Caco-2 (cell line): Measurements from ENCODE around the gene BICRAL. TPM values are rescaled to one million over a fixed set of nuclear protein-coding genes. Genes with fewer than 3 reads are reported as not detected.
"Not testable (repeated sequence)": the region's sequence is repeated elsewhere in the genome, so short reads cannot be mapped to it uniquely, and the experiment has no call there.

ENCODE experiments used
- BruUV-seq: library from RNA; stranded (reverse); fragments of 400-500 nt; replicated peaks from 2 replicates; lab custom pipeline; 2021; lab: Mats Ljungman, UMichigan
- CTCF ChIA-PET: fragments of 300-600 bp; sonication (Branson Sonifier 250); formaldehyde crosslinking; loops from one replicate; lab custom pipeline; 2022; ENCODE audit warnings: antibody characterized with exemption; lab: Charles Lee
- POLR2A ChIA-PET: fragments of 300-600 bp; sonication (Branson Sonifier 250); formaldehyde crosslinking; loops from one replicate; lab custom pipeline; 2022; ENCODE audit warnings: antibody characterized with exemption; lab: Charles Lee
- DNase-seq, 2 experiments: peaks; one replicate each; pipeline versions ENCODE4 v3.0.0 to v3.0.0-alpha.2; 2020 to 2022
- H3K27me3 ChIP-seq: replicated peaks from 2 replicates; pipeline ENCODE4 v1.6.0; 2011; ENCODE audit warnings: low read length; ENCODE audit not compliant: control insufficient read depth, insufficient read depth
- H3K36me3 ChIP-seq: 2 replicates; pipeline ENCODE4 v1.5.1; 2011; ENCODE audit warnings: low read length; ENCODE audit not compliant: control insufficient read depth, insufficient read depth
- H3K4me1 ChIP-seq: fragments of 250-450 bp; sonication (Bioruptor Pico); 2 replicates; pipeline ENCODE4 v1.5.1; 2020; ENCODE audit warnings: mild to moderate bottlenecking
- H3K4me3 ChIP-seq: 2 replicates; pipeline ENCODE4 v1.5.1; 2011; ENCODE audit warnings: low read depth, mild to moderate bottlenecking, control low read depth, low read length
- H3K9me3 ChIP-seq: fragments of 250-450 bp; sonication (Bioruptor Pico); 2 replicates; pipeline ENCODE4 v1.5.1; 2020; ENCODE audit warnings: mild to moderate bottlenecking, moderate library complexity
- H3K27ac Mint-ChIP-seq: one replicate; pipeline ENCODE4 v1.8.0; 2022; ENCODE audit warnings: mixed read lengths; ENCODE audit not compliant: unreplicated experiment
- H3K27me3 Mint-ChIP-seq: one replicate; pipeline ENCODE4 v1.8.0; 2022; ENCODE audit warnings: mixed read lengths; ENCODE audit not compliant: insufficient read depth, unreplicated experiment
- H3K36me3 Mint-ChIP-seq: one replicate; pipeline ENCODE4 v1.8.0; 2022; ENCODE audit warnings: mild to moderate bottlenecking, mixed read lengths; ENCODE audit not compliant: insufficient read depth, unreplicated experiment
- H3K4me1 Mint-ChIP-seq: one replicate; pipeline ENCODE4 v1.8.0; 2022; ENCODE audit warnings: low read depth, mixed read lengths; ENCODE audit not compliant: unreplicated experiment
- H3K4me3 Mint-ChIP-seq: one replicate; pipeline ENCODE4 v1.8.0; 2022; ENCODE audit warnings: mild to moderate bottlenecking, moderate library complexity, mixed read lengths; ENCODE audit not compliant: unreplicated experiment
- H3K9me3 Mint-ChIP-seq: one replicate; pipeline ENCODE4 v1.8.0; 2022; ENCODE audit warnings: mixed read lengths; ENCODE audit not compliant: unreplicated experiment
- intact Hi-C: fragments of 100-400 bp; cut with micrococcal nuclease; formaldehyde crosslinking; loops from one replicate; pipeline ENCODE4 v1.10.0; 2022; ENCODE audit not compliant: unreplicated experiment
- total RNA-seq: library from RNA; stranded (reverse); gene quantifications from 2 replicates; pipeline ENCODE4 v1.2.3, GENCODE V29; 2022
- TF ChIP-seq, protein P1 (sequence below), 2 experiments: fragments of 200-600 bp in 1 of 2; IDR thresholded peaks; 1 replicate in 1 of 2; 2 replicates in 1 of 2; pipeline versions ENCODE4 v1.5.1 to v1.8.0; 2011 to 2022; ENCODE audit warnings: antibody characterized with exemption in 1 of 2, control low read depth in 1 of 2, inconsistent platforms in 1 of 2, low read depth in 1 of 2, low read length in 1 of 2, mild to moderate bottlenecking in 1 of 2, moderate library complexity in 1 of 2; ENCODE audit not compliant: insufficient read depth in 1 of 2, severe bottlenecking in 1 of 2, unreplicated experiment in 1 of 2

Gene BICRAL
- total RNA-seq, 1 experiment from 2014 or later: 5.3 TPM

DNA sequence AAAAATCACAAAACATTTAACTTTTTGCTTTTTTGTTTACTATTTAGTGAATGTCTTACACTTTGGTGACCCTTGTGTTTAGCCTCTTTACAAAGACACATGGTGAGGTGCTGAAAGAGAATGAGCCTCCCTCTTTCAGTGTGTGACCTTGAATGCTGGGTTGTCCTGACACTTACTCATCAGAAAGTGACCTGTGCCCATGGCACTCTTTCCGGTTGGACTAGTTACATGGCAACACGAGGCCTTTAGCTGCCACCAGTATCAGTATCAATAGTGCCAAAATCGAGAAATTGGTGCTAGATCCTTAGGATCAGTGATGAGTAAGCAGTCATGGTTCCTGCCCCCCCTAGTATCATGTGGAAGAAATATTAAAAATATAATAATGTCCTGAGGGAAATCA lies 95.8 kb downstream of the BICRAL start:
- Mint-ChIP-seq H3K27ac (no peak overlapping the region), H3K36me3 (peaks cover 27% of the 10 kb centered on the region), H3K4me1 (no peaks in the 10 kb centered on the region), H3K27me3 (no peaks in the 10 kb centered on the region), H3K9me3 (no peaks in the 10 kb centered on the region), H3K4me3 (no peak overlapping the region)
- Histone ChIP-seq H3K4me1 (no peaks in the 10 kb centered on the region), H3K27me3 (no peaks in the 10 kb centered on the region), H3K36me3 (no peaks in the 10 kb centered on the region), H3K4me3 (no peak overlapping the region), H3K9me3 (no peaks in the 10 kb centered on the region)
- CTCF ChIA-PET: no interaction called here
- DNase-seq: no peak
- POLR2A ChIA-PET: no interaction called here
- TF ChIP-seq, protein P1, sequence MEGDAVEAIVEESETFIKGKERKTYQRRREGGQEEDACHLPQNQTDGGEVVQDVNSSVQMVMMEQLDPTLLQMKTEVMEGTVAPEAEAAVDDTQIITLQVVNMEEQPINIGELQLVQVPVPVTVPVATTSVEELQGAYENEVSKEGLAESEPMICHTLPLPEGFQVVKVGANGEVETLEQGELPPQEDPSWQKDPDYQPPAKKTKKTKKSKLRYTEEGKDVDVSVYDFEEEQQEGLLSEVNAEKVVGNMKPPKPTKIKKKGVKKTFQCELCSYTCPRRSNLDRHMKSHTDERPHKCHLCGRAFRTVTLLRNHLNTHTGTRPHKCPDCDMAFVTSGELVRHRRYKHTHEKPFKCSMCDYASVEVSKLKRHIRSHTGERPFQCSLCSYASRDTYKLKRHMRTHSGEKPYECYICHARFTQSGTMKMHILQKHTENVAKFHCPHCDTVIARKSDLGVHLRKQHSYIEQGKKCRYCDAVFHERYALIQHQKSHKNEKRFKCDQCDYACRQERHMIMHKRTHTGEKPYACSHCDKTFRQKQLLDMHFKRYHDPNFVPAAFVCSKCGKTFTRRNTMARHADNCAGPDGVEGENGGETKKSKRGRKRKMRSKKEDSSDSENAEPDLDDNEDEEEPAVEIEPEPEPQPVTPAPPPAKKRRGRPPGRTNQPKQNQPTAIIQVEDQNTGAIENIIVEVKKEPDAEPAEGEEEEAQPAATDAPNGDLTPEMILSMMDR (IDR thresholded peaks at IDR 0.05; ENCODE audit: insufficient read depth in 1 of 2, low read depth in 1 of 2, low read length in 1 of 2, severe bottlenecking in 1 of 2, unreplicated experiment in 1 of 2): no peak
- intact Hi-C loops: loop anchor here (1.0 to 5.0 kb wide), 3 partner anchors 151 to 315 kb away; partner anchors contain the start of gene UBR2
- BruUV-seq: no TSS peak

DNA sequence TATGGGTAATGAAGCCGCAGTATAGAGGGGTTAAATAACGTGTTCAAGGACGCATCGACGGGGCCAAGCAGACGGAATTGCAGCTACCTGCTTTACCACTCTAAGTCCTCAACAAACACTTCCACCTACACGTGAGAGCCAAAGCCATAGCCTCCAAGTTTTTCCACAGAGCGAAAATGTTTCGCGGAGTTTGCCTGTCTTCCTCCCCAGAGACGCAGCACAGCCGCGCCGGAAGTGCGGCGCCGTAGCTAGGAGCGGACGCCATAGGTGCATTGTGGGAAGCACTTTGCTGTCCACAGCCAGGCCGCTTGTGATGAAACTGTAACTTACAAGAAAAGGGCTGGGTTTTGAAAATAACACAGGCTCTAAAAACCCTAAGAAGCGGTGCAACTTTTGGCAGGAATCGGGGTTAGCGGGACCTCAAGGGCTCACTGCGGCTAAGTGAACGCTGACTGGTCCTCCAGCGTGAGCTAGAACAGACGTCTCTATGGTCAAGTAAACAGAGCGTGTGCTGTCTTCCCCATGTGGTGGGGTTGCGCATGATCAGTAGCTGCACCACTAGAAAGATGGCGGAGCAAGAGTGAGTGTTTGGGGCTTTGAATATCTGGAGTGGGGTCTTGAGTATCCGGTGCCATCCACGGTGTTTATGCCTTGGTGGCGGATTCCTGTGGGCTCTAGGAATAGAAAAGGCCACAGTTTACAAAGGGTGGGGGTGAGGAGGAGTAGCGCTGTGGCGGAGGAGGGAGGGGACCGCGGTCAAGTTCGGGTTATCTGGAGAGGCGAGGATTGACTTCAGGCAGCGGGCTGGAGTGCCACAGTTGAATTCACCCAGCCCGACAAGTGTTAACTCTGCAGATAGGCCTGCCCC lies 97.8 kb downstream of the BICRAL start, which contains the start of gene RPL7L1:
Gene RPL7L1, plus strand, starts transcription at position 245 of the 868 bp plus-strand sequence. Its CDS starts 295 bp downstream, at position 540.
- H3K27ac Mint-ChIP-seq: peak within 1 kb of the TSS; percentile 100
- Histone ChIP-seq H3K36me3 (peaks cover 7% of the 10 kb centered on the region), H3K4me3 (peak within 1 kb of the TSS; percentile 75), H3K4me1 (no peaks in the 10 kb centered on the region), H3K9me3 (no peaks in the 10 kb centered on the region), H3K27me3 (no peaks in the 10 kb centered on the region)
- no peaks in the 10 kb centered on the region for H3K4me1 Mint-ChIP-seq
- peak within 1 kb of the TSS; percentile 94 for H3K4me3 Mint-ChIP-seq
- H3K9me3 Mint-ChIP-seq: no peaks in the 10 kb centered on the region
- CTCF ChIA-PET: interaction anchor here (0.6 to 1.9 kb wide), 4 partner anchors 11 to 218 kb away, joined by 3 to 9 read pairs (median 4); a partner anchor contains a TSS
- peak; percentile 83 to 85 for DNase-seq
- TF ChIP-seq, protein P1 (IDR thresholded peaks at IDR 0.05; ENCODE audit: insufficient read depth in 1 of 2, low read depth in 1 of 2, low read length in 1 of 2, severe bottlenecking in 1 of 2, unreplicated experiment in 1 of 2): no peak
- no peaks in the 10 kb centered on the region for H3K27me3 Mint-ChIP-seq
- POLR2A ChIA-PET: interaction anchor here (0.9 to 1.3 kb wide), 7 partner anchors 11 to 316 kb away, joined by 4 to 26 read pairs (median 7); partner anchors contain the start of genes BICRAL, CNPY3, KLHDC3 and MEA1
- BruUV-seq: TSS peak; percentile 97
- H3K36me3 Mint-ChIP-seq: peaks cover 44% of the 10 kb centered on the region
- intact Hi-C loops: loop anchor here (1.0 to 5.0 kb wide), 4 partner anchors 11 to 317 kb away; partner anchors contain the start of genes BICRAL, TBCC and UBR2

DNA sequence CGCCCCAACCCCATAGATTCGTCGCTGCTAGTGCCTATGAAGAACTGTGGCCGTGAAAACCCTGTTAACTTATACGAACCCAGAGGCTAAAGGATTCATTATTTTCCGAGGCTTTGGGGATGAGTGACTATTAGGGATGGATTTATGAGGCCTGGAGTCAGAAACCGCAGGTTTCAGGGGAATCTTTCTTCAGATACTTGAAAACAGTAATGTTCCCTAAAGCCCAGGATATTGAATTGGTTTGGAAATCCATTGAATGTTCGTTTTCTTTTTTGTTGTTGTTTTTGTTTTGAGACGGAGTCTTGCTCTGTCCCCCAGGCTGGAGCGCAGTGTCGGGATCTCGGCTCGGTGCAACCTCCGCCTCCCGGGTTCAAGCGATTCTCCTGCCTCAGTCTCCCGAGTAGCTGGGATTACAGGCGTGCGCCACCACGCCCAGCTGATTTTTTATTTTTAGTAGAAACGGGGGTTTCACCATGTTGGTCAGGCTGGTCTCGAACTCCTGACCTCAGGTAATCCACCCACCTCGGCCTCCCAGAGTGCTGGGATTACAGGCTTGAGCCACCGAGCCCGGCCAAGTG lies 98.5 kb downstream of the BICRAL start:
- peaks cover 51% of the 10 kb centered on the region for H3K36me3 Mint-ChIP-seq
- not testable (repeated sequence) for H3K36me3 ChIP-seq

DNA sequence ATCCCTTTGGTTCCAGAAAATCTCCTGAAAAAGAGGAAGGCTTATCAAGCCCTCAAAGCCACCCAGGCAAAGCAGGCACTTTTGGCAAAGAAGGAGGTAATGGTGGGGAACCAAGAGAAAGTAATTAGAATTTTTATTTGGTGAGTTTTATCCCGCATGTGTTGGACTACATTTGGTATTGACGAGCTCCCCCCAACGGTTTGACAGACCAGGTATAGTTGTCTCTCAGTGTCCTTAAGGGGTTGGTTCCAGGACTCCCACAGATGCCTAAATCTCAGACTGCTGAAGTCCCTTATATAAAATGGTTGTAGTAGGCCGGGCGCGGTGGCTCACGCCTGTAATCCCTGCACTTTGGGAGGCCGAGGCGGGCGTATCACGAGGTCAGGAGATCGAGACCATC lies 99.0 kb downstream of the BICRAL start:
- H3K9me3 ChIP-seq, H3K4me1 Mint-ChIP-seq, CTCF ChIA-PET, H3K36me3 ChIP-seq, H3K9me3 Mint-ChIP-seq, H3K27me3 ChIP-seq, H3K4me1 ChIP-seq, POLR2A ChIA-PET, DNase-seq, intact Hi-C loops, H3K27me3 Mint-ChIP-seq, BruUV-seq: not testable (repeated sequence)
- H3K4me3 Mint-ChIP-seq: peak overlapping the region; percentile 94
- peak overlapping the region; percentile 75 for H3K4me3 ChIP-seq
- peaks cover 56% of the 10 kb centered on the region for H3K36me3 Mint-ChIP-seq
- H3K27ac Mint-ChIP-seq: peak overlapping the region; percentile 100

More for the DNA sequence above, 98.5 kb downstream of the BICRAL start:
- H3K9me3 Mint-ChIP-seq, H3K27me3 ChIP-seq, DNase-seq, H3K4me1 ChIP-seq, H3K4me1 Mint-ChIP-seq, BruUV-seq, H3K9me3 ChIP-seq, intact Hi-C loops, H3K27me3 Mint-ChIP-seq: not testable (repeated sequence)
- Mint-ChIP-seq H3K4me3 (peak overlapping the region; percentile 94), H3K27ac (peak overlapping the region; percentile 100)
- ChIA-PET POLR2A (interaction anchor here (0.9 to 1.3 kb wide), 6 partner anchors 10 to 316 kb away, joined by 4 to 26 read pairs (median 10); partner anchors contain the start of genes BICRAL, CNPY3, KLHDC3 and MEA1), CTCF (interaction anchor here (1.1 to 1.9 kb wide), 3 partner anchors 10 to 219 kb away, joined by 3 to 9 read pairs (median 6); a partner anchor contains a TSS)
- peak overlapping the region; percentile 75 for H3K4me3 ChIP-seq
